SH-SY5Y (cell line): ENCODE results near the gene MARK4.

ENCODE experiments used
- GATA2 ChIP-seq: IDR thresholded peaks from 2 replicates; pipeline ENCODE4 v1.6.1; 2011; ENCODE audit warnings: mild to moderate bottlenecking, low read depth, low read length
- GATA3 ChIP-seq: IDR thresholded peaks from 2 replicates; pipeline ENCODE4 v1.6.1; 2011; ENCODE audit warnings: low read depth, mild to moderate bottlenecking, low read length, moderate library complexity

DNA sequence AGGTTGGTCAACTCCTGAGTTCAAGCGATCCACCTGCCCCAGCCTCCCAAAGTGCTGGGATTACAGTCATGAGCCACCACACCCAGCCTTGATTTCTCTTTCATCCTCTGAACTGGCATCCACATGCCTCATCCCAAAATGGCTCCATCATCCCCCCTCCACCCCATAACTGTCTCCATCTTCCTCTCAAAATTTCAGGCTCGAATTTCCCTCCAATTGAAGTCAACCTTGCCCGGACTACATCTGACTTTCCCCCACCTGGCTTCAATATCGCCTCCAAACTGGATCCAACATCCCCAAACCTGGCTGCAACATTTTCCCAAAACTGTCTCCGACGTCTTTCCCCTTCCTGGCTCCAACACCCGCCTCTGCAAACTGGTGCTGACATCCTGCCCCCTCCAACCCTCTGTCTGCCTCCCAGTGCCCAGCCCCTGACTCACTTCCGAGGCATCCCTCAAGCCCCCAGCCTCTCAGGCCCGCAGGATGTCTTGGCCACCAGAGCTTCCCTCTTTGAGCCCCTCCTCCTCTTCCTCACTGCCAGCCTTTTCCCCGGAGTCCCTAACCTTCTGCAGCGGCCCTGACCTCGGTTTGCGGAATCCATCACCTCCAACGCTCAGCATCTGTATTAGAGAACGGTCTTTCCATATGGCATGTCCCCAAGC lies 6.8 kb upstream of the MARK4 start:
- no peak for TF ChIP-seq GATA2
- TF ChIP-seq GATA3: no peak
